A673 (cell line): ENCODE results near the gene DENND2C. TPM values are rescaled to one million over a fixed set of nuclear protein-coding genes. Genes with fewer than 3 reads are reported as not detected.

Experiments used
- BruUV-seq: library from RNA; stranded (reverse); fragments of 400-500 nt; replicated peaks from 2 replicates; lab custom pipeline; 2021; lab: Mats Ljungman, UMichigan
- CTCF ChIA-PET: fragments of 300-600 bp; sonication (Branson Sonifier 250); formaldehyde crosslinking; loops from one replicate; lab custom pipeline; 2022; ENCODE audit warnings: antibody characterized with exemption; lab: Charles Lee
- POLR2A ChIA-PET: fragments of 300-600 bp; sonication (Branson Sonifier 250); formaldehyde crosslinking; loops from one replicate; lab custom pipeline; 2022; ENCODE audit warnings: antibody characterized with exemption; ENCODE audit not compliant: low non-redundant PET; lab: Charles Lee
- DNase-seq: peaks from one replicate; pipeline ENCODE4 v3.0.0-alpha.2; 2015; ENCODE audit warnings: low spot score
- H3K27ac ChIP-seq: fragments of 200-600 bp; sonication (generic); 2 replicates; pipeline ENCODE4 v1.5.1; 2016; ENCODE audit warnings: mixed run types, low read depth, mild to moderate bottlenecking, mixed read lengths, antibody characterized with exemption, low read length; ENCODE audit not compliant: poor library complexity, severe bottlenecking
- H3K27me3 ChIP-seq: fragments of 200-600 bp; sonication (generic); replicated peaks from 2 replicates; pipeline ENCODE4 v1.6.1; 2017; ENCODE audit warnings: mixed run types, low read depth, mild to moderate bottlenecking, mixed read lengths, antibody characterized with exemption, low read length; ENCODE audit not compliant: insufficient read depth, poor library complexity
- H3K36me3 ChIP-seq: fragments of 200-600 bp; sonication (generic); 2 replicates; pipeline ENCODE4 v1.6.1; 2016; ENCODE audit warnings: mixed run types, mild to moderate bottlenecking, mixed read lengths, antibody characterized with exemption, low read length; ENCODE audit not compliant: insufficient read depth, poor library complexity, severe bottlenecking
- H3K4me1 ChIP-seq: fragments of 200-600 bp; sonication (generic); 2 replicates; pipeline ENCODE4 v1.6.1; 2017; ENCODE audit warnings: mixed run types, mild to moderate bottlenecking, mixed read lengths, antibody characterized with exemption, low read length; ENCODE audit not compliant: insufficient read depth, poor library complexity, severe bottlenecking
- H3K4me3 ChIP-seq: fragments of 200-600 bp; sonication (generic); 2 replicates; pipeline ENCODE4 v1.5.1; 2016; ENCODE audit warnings: low read depth, mixed run types, mild to moderate bottlenecking, mixed read lengths, low read length; ENCODE audit not compliant: poor library complexity, severe bottlenecking
- H3K9me3 ChIP-seq: fragments of 200-600 bp; sonication (generic); 2 replicates; pipeline ENCODE4 v1.6.1; 2016; ENCODE audit warnings: mixed run types, low read depth, mild to moderate bottlenecking, mixed read lengths, antibody characterized with exemption, low read length; ENCODE audit not compliant: poor library complexity, severe bottlenecking
- EZH2 ChIP-seq: fragments of 200-600 bp; sonication (generic); IDR thresholded peaks from 2 replicates; pipeline ENCODE4 v1.6.1; 2017; ENCODE audit warnings: borderline replicate concordance, low read depth, mild to moderate bottlenecking, mixed read lengths, antibody characterized with exemption, low read length; ENCODE audit not compliant: poor library complexity, severe bottlenecking
- intact Hi-C: fragments of 100-400 bp; cut with micrococcal nuclease; formaldehyde crosslinking; loops from one replicate; pipeline ENCODE4 v1.10.0; 2022; ENCODE audit not compliant: unreplicated experiment
- total RNA-seq: library from RNA; stranded (reverse); gene quantifications from 2 replicates; pipeline ENCODE4 v1.2.3, GENCODE V29; 2021
- TF ChIP-seq, protein P1 (sequence below): fragments of 300-800, 200-600 bp; sonication (generic); conservative IDR thresholded peaks from 2 replicates; pipeline ENCODE4 v1.5.1; 2017; ENCODE audit warnings: low read depth, mild to moderate bottlenecking, antibody characterized with exemption, low read length, moderate library complexity, mixed read lengths

The DENND2C gene
- total RNA-seq, 1 experiment from 2014 or later: 1.9 TPM

DNA sequence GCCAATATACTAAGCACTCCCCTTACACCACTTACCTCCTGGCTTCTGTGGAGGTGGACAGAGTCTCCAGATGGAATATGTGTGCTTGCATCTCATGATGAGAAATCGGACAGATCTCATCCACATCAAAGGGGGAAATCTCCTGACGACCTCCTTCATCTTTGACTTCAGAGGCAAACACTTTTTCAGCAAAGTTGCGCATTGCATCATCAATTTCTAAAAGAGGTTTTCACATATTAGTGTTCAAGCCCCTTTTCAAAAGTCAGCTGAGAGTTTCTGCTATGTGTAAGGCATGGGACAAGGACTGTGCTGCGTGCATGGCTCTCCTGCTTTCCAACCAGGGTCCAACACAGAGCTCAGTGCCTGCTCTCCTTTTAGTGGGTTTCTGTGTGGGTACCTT, 18.7 kb upstream of the DENND2C start:
- Histone ChIP-seq H3K4me1 (no peaks in the 10 kb centered on the region), H3K9me3 (no peaks in the 10 kb centered on the region), H3K27ac (no peak overlapping the region), H3K4me3 (no peak overlapping the region), H3K36me3 (no peaks in the 10 kb centered on the region), H3K27me3 (no peaks in the 10 kb centered on the region)
- POLR2A ChIA-PET: no interaction called here
- intact Hi-C loops: no loop called here
- no TSS peak for BruUV-seq
- TF ChIP-seq EZH2: no peak
- TF ChIP-seq, protein P1, sequence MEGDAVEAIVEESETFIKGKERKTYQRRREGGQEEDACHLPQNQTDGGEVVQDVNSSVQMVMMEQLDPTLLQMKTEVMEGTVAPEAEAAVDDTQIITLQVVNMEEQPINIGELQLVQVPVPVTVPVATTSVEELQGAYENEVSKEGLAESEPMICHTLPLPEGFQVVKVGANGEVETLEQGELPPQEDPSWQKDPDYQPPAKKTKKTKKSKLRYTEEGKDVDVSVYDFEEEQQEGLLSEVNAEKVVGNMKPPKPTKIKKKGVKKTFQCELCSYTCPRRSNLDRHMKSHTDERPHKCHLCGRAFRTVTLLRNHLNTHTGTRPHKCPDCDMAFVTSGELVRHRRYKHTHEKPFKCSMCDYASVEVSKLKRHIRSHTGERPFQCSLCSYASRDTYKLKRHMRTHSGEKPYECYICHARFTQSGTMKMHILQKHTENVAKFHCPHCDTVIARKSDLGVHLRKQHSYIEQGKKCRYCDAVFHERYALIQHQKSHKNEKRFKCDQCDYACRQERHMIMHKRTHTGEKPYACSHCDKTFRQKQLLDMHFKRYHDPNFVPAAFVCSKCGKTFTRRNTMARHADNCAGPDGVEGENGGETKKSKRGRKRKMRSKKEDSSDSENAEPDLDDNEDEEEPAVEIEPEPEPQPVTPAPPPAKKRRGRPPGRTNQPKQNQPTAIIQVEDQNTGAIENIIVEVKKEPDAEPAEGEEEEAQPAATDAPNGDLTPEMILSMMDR: no peak
- CTCF ChIA-PET: no interaction called here
- DNase-seq: no peak

DNA sequence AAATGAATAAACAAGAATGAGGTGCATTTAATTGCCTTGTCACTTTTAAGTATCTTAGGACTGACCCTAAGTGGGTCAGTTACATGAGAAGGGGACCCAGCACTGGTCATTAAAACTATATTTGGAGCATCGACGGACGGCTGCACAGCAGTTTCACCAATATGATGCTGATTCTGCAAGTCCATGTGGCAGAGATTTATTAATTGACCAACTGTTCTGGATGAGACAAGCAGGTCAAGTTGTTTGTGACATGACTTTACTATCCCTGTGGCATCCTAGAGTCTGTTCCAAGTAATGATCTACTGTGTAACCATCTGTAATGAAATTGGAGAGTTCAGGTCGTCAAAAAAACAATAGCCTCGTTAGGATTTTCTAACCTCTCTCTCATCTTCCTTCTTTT, 16.0 kb upstream of the DENND2C start:
- Histone ChIP-seq H3K9me3 (no peaks in the 10 kb centered on the region), H3K27me3 (no peaks in the 10 kb centered on the region), H3K4me3 (no peak overlapping the region), H3K4me1 (no peaks in the 10 kb centered on the region), H3K36me3 (no peaks in the 10 kb centered on the region), H3K27ac (no peak overlapping the region)
- no peak for DNase-seq
- TF ChIP-seq, protein P1: no peak
- TF ChIP-seq EZH2: no peak
- ChIA-PET CTCF (no interaction called here), POLR2A (no interaction called here)
- intact Hi-C loops: no loop called here
- no TSS peak for BruUV-seq

DNA sequence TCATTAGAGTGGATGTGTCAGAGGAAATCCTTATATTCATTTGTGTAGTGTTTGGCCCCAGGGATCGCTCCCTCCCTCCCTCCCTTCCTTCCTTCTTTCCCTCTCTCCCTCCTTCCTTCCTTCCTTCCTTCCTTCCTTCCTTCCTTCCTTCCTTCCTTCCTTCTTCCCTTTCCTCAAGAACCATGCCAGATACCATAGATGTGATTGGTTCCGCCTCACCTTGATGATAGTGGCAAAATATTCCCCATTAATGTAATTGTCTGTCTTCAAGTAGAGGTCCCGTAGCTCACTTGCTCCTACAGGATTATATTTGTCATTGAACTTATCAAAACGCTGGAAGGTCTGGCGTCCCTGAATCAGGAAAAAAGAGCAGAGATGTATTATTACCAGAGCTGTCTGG, 7.8 kb upstream of the DENND2C start:
- CTCF ChIA-PET: no interaction called here
- no peaks in the 10 kb centered on the region for H3K9me3 ChIP-seq
- H3K27me3 ChIP-seq: no peaks in the 10 kb centered on the region
- POLR2A ChIA-PET: no interaction called here
- TF ChIP-seq, protein P1: no peak
- TF ChIP-seq EZH2: no peak
- peak; percentile 37 for DNase-seq
- H3K4me3 ChIP-seq: no peak overlapping the region
- no peaks in the 10 kb centered on the region for H3K4me1 ChIP-seq
- no TSS peak for BruUV-seq
- intact Hi-C loops: loop anchor here (10.0 kb wide), 1 partner anchor 333 kb away; no protein-coding TSS in a partner anchor
- H3K27ac ChIP-seq: no peak overlapping the region
- H3K36me3 ChIP-seq: no peaks in the 10 kb centered on the region
